Lung (tissue), 12 donors: Measurements from ENCODE around the gene CAPG. TPM values are rescaled to one million over a fixed set of nuclear protein-coding genes. Genes with fewer than 3 reads are reported as not detected.

ENCODE experiments used
- ATAC-seq: fragments of 200-7000 bp; cut with Tn5 transposase; one replicate; pipeline ENCODE4 v1.9.1; 2020; ENCODE audit warnings: moderate number of reproducible peaks; ENCODE audit not compliant: insufficient read depth, low FRiP score
- DNase-seq, 3 donors: peaks; one replicate each; pipeline ENCODE4 v3.0.0-alpha.2; 2013 to 2017
- H3K27ac ChIP-seq, 2 donors: one replicate each; pipeline ENCODE4 v1.5.1; 2013; ENCODE audit warnings: mild to moderate bottlenecking in 2 of 2, moderate library complexity in 2 of 2, control low read depth in 1 of 2, inconsistent platforms in 1 of 2, low read depth in 1 of 2, low read length in 1 of 2
- H3K27me3 ChIP-seq, 3 donors: one replicate each; pipeline ENCODE4 v1.5.1; 2013; ENCODE audit warnings: low read length in 2 of 3; ENCODE audit not compliant: control insufficient read depth in 3 of 3, insufficient read depth in 3 of 3
- H3K36me3 ChIP-seq, 4 donors: one replicate each; pipeline ENCODE4 v1.5.1; 2013; ENCODE audit warnings: low read length in 4 of 4, mild to moderate bottlenecking in 1 of 4, moderate library complexity in 1 of 4; ENCODE audit not compliant: control insufficient read depth in 4 of 4, insufficient read depth in 4 of 4
- H3K4me1 ChIP-seq, 5 donors: one replicate each; pipeline ENCODE4 v1.5.1; 2013; ENCODE audit warnings: low read length in 5 of 5, mild to moderate bottlenecking in 2 of 5, moderate library complexity in 1 of 5; ENCODE audit not compliant: control insufficient read depth in 5 of 5, insufficient read depth in 5 of 5
- H3K4me3 ChIP-seq: one replicate; pipeline ENCODE4 v1.5.1; 2013; ENCODE audit warnings: mild to moderate bottlenecking, control low read depth, moderate library complexity
- H3K9ac ChIP-seq, 2 donors: one replicate each; pipeline ENCODE4 v1.5.1; 2013; ENCODE audit warnings: low read length in 2 of 2, control low read depth in 1 of 2; ENCODE audit not compliant: insufficient read depth in 1 of 2
- H3K9me3 ChIP-seq, 4 donors: one replicate each; pipeline ENCODE4 v1.5.1; 2013; ENCODE audit warnings: low read length in 3 of 4, mild to moderate bottlenecking in 1 of 4, moderate library complexity in 1 of 4; ENCODE audit not compliant: control insufficient read depth in 4 of 4, insufficient read depth in 3 of 4
- WGBS, 2 donors: extraction: QIAGEN DNeasy Blood & Tissue Kit; methylation state at CpG; one replicate each; pipeline ENCODE4 v1.1.7; 2013; 5-methylcytosine and 5-hydroxymethylcytosine counted together
- polyA plus RNA-seq, 2 donors: library from polyadenylated mRNA; stranded (reverse); fragments of 200-250 nt; gene quantifications; one replicate each; pipeline ENCODE4 v1.2.1, GENCODE V29; 2013
- total RNA-seq, 2 donors: library from RNA; depleted of rRNA in 1 of 2; stranded (reverse); fragments of >200 nt in 1 of 2; gene quantifications; one replicate each; pipeline ENCODE4 v1.2.1, GENCODE V29; 2014 to 2021
- TF ChIP-seq, protein P1 (sequence below): IDR thresholded peaks from 2 replicates; pipeline ENCODE4 v1.5.1; 2012; ENCODE audit warnings: mild to moderate bottlenecking; ENCODE audit errors: control extremely low read depth, extremely low read depth
- donor health status: control.
- donor health status: control.
- donor health status: Bipolar disorder and iron deficiency.
- donor health status: healthy.
- donor health status: DM: yes; HTN: yes; CAD: no.

Gene CAPG
- total and polyA plus RNA-seq, 4 donors, result 53.2 to 415 (median 390) TPM

GRCh38 chr2:85452237-85452636, 42.1 kb upstream of the CAPG start:
- DNase-seq (no peak), ATAC-seq (no peak)
- TF ChIP-seq, protein P1, sequence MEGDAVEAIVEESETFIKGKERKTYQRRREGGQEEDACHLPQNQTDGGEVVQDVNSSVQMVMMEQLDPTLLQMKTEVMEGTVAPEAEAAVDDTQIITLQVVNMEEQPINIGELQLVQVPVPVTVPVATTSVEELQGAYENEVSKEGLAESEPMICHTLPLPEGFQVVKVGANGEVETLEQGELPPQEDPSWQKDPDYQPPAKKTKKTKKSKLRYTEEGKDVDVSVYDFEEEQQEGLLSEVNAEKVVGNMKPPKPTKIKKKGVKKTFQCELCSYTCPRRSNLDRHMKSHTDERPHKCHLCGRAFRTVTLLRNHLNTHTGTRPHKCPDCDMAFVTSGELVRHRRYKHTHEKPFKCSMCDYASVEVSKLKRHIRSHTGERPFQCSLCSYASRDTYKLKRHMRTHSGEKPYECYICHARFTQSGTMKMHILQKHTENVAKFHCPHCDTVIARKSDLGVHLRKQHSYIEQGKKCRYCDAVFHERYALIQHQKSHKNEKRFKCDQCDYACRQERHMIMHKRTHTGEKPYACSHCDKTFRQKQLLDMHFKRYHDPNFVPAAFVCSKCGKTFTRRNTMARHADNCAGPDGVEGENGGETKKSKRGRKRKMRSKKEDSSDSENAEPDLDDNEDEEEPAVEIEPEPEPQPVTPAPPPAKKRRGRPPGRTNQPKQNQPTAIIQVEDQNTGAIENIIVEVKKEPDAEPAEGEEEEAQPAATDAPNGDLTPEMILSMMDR, result no peak
- H3K27ac ChIP-seq, result no peak overlapping the region
- no peaks in the 10 kb centered on the region for H3K9me3 ChIP-seq
- no peaks in the 10 kb centered on the region for H3K4me1 ChIP-seq
- no peak overlapping the region for H3K4me3 ChIP-seq
- H3K9ac ChIP-seq, result no peak overlapping the region
- H3K27me3 ChIP-seq, result no peaks in the 10 kb centered on the region
- H3K36me3 ChIP-seq, result no peaks in the 10 kb centered on the region
- WGBS, 2 donors, result 94 to 100% methylated on average over 1 of the region's 1 CpG

GRCh38 chr2:85449214-85449588, 39.0 kb upstream of the CAPG start:
- Histone ChIP-seq H3K36me3 (no peaks in the 10 kb centered on the region), H3K9ac (no peak overlapping the region), H3K27ac (no peak overlapping the region), H3K9me3 (no peaks in the 10 kb centered on the region), H3K4me1 (no peaks in the 10 kb centered on the region), H3K27me3 (no peaks in the 10 kb centered on the region), H3K4me3 (no peak overlapping the region)
- WGBS, 2 donors, result 93 to 94% methylated on average over 7 of the region's 7 CpGs
- DNase-seq (no peak), ATAC-seq (no peak)
- TF ChIP-seq, protein P1, result no peak

DNA sequence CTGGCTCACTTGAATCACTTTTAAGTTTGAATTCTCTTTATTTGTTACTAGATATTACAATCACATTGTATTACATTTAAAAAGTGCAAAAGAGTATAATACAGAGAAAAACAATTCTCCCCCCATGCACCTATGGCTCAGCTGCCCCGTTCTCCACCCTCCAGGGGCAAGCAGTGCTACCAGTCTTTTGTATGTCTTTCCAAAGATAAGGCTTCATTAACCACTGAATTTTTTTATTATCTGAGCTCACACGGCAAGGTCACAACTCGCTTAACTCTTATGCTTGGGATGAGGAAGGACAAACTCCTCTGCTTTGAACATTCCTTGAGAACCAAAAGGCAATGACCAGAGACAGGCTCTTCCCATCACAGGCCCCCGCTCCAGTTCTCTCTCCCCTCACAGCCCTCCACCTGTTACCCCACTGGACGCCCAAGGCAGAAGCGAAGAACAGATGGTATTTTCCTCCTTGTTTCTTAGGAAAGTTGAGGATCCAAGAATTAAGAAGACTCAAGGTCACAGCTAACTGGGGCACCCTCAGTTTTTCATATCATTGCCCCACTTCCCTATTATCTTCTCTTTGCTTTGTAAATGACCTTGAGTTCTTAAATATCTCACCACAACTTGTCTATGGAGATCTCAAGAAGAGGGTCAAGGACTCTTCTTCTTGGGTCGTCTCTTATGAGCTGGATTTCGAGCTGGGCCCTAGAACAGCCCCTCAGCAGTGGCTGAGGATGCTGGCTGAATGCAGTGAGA, 38.5 kb upstream of the CAPG start:
- H3K9ac ChIP-seq, result no peak overlapping the region
- no peaks in the 10 kb centered on the region for H3K36me3 ChIP-seq
- DNase-seq (no peak), ATAC-seq (no peak)
- H3K27me3 ChIP-seq, result no peaks in the 10 kb centered on the region
- WGBS, 2 donors, result 90 to 93% methylated on average over 8 of the region's 8 CpGs
- TF ChIP-seq, protein P1, result no peak
- H3K4me3 ChIP-seq, result no peak overlapping the region
- no peaks in the 10 kb centered on the region for H3K9me3 ChIP-seq
- H3K27ac ChIP-seq, result no peak overlapping the region
- H3K4me1 ChIP-seq, result no peaks in the 10 kb centered on the region

DNA sequence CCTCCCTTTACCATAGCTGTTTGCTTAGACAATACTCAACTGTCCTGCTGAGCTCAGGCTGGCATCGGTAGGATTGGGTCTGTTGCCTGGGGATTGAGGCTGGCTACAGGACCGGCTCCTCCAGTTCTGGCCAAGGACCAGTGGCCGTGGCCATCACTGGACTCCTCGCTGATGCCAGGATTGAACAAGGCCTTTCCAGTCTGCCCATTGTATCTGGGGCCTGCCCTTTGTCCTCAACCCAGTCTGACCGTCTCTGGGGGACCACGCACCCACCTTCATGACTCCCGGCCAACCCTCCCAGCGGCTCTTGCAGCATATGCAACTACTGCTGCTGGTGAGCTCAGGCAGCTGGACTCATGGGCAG, 37.0 kb upstream of the CAPG start:
- Histone ChIP-seq H3K4me3 (no peak overlapping the region), H3K4me1 (no peaks in the 10 kb centered on the region), H3K27me3 (no peaks in the 10 kb centered on the region), H3K9ac (no peak overlapping the region), H3K36me3 (no peaks in the 10 kb centered on the region), H3K9me3 (no peaks in the 10 kb centered on the region), H3K27ac (no peak overlapping the region)
- TF ChIP-seq, protein P1, result no peak
- no peak for ATAC-seq
- 88 to 89% methylated on average over 8 of the region's 8 CpGs for WGBS, 2 donors
- DNase-seq, result no peak
